ENCODE data around the gene INO80B.

INO80B gene

GRCh38 chr2:74505448-74506246 lies 50.8 kb downstream of the INO80B start:
- DNase-seq = no peak
- TF ChIP-seq CTCF (IDR thresholded peaks at IDR 0.05; ENCODE audit: low read depth, low read length, missing control alignments) = no peak
- Histone ChIP-seq H3K4me3 (ENCODE audit: low read depth, low read length) (no peak overlapping the region), H3K27me3 (replicated peaks) (no peaks in the 10 kb centered on the region), H3K27ac (no peak overlapping the region), H3K36me3 (replicated peaks) (peaks cover 8% of the 10 kb centered on the region)
- in situ Hi-C loops (cut with HindIII; ENCODE audit: low pct_ligation_motif_present, low sequenced_read_pairs) = no loop called here

GRCh38 chr2:74507145-74507925 lies 52.4 kb downstream of the INO80B start, which contains the start of gene PCGF1:
Gene PCGF1, minus strand, starts transcription at chr2:74507695. Its CDS starts 27 bp downstream, at chr2:74507668.
- H3K4me3 ChIP-seq (ENCODE audit: low read depth, low read length) = peak within 1 kb of the TSS; percentile 100
- peaks cover 8% of the 10 kb centered on the region for H3K36me3 ChIP-seq (replicated peaks)
- peaks cover 12% of the 10 kb centered on the region for H3K27me3 ChIP-seq (replicated peaks)
- DNase-seq = peak; percentile 97
- in situ Hi-C loops (cut with HindIII; ENCODE audit: low pct_ligation_motif_present, low sequenced_read_pairs) = no loop called here
- peak within 1 kb of the TSS; percentile 97 for H3K27ac ChIP-seq
- peak; percentile 63 for TF ChIP-seq CTCF (IDR thresholded peaks at IDR 0.05; ENCODE audit: low read depth, low read length, missing control alignments)
